ENCODE data around the gene C1R. TPM values are rescaled to one million over a fixed set of nuclear protein-coding genes. Genes with fewer than 3 reads are reported as not detected.

C1R gene
- total RNA-seq, 1 donor from 2014 or later: 3.3 TPM

- Mint-ChIP-seq H3K4me3 (no peak overlapping the region), H3K9me3 (no peaks in the 10 kb centered on the region), H3K4me1 (no peaks in the 10 kb centered on the region), H3K27ac (no peak overlapping the region), H3K27me3 (ENCODE audit: insufficient read depth, low read depth) (peaks cover 8% of the 10 kb centered on the region), H3K36me3 (no peaks in the 10 kb centered on the region)
- H3F3A ChIP-seq (ENCODE audit: low read depth): no peaks in the 10 kb centered on the region
- no peak for DNase-seq (ENCODE audit: low spot score)
- H3K4me2 ChIP-seq: no peak overlapping the region
- H3K4me1 ChIP-seq: peaks cover 4% of the 10 kb centered on the region
- H2AFZ ChIP-seq (replicated peaks): no peak overlapping the region
- H3K4me3 ChIP-seq: no peak overlapping the region
- no peak overlapping the region for H3K27ac ChIP-seq
- H3K9ac ChIP-seq: no peak overlapping the region
- H3K27me3 ChIP-seq: no peaks in the 10 kb centered on the region
- no peaks in the 10 kb centered on the region for H4K20me1 ChIP-seq (ENCODE audit: low read depth)
- H3K36me3 ChIP-seq: no peaks in the 10 kb centered on the region
- TF ChIP-seq CTCF (IDR thresholded peaks at IDR 0.05) (no peak), EZH2phosphoT487 (IDR thresholded peaks at IDR 0.05) (no peak), EZH2 (IDR thresholded peaks at IDR 0.05) (no peak)
- H3K79me2 ChIP-seq (ENCODE audit: low read depth): no peaks in the 10 kb centered on the region
- no peaks in the 10 kb centered on the region for H3K9me3 ChIP-seq (ENCODE audit: low read depth)
Measured at GRCh38 chr12:7069386-7069785, 22.9 kb downstream of the C1R start.

- DNase-seq (ENCODE audit: low spot score): no peak
- Histone ChIP-seq H3F3A (ENCODE audit: low read depth) (no peaks in the 10 kb centered on the region), H3K36me3 (no peaks in the 10 kb centered on the region), H3K4me2 (no peak overlapping the region), H3K4me1 (peaks cover 3% of the 10 kb centered on the region), H3K9ac (no peak overlapping the region), H3K4me3 (no peak overlapping the region), H3K27ac (no peak overlapping the region), H3K79me2 (ENCODE audit: low read depth) (no peaks in the 10 kb centered on the region), H4K20me1 (ENCODE audit: low read depth) (no peaks in the 10 kb centered on the region), H2AFZ (replicated peaks) (no peak overlapping the region), H3K27me3 (no peaks in the 10 kb centered on the region), H3K9me3 (ENCODE audit: low read depth) (no peaks in the 10 kb centered on the region)
- no peak overlapping the region for H3K4me3 Mint-ChIP-seq
- H3K27me3 Mint-ChIP-seq (ENCODE audit: insufficient read depth, low read depth): peaks cover 8% of the 10 kb centered on the region
- no peak overlapping the region for H3K27ac Mint-ChIP-seq
- TF ChIP-seq EZH2phosphoT487 (IDR thresholded peaks at IDR 0.05) (no peak), EZH2 (IDR thresholded peaks at IDR 0.05) (no peak), CTCF (IDR thresholded peaks at IDR 0.05) (no peak)
- no peaks in the 10 kb centered on the region for H3K9me3 Mint-ChIP-seq
- no peaks in the 10 kb centered on the region for H3K36me3 Mint-ChIP-seq
- H3K4me1 Mint-ChIP-seq: no peaks in the 10 kb centered on the region
Measured at GRCh38 chr12:7068994-7069346, 23.3 kb downstream of the C1R start.

- Mint-ChIP-seq H3K4me3 (no peak overlapping the region), H3K27ac (no peak overlapping the region), H3K9me3 (no peaks in the 10 kb centered on the region), H3K27me3 (ENCODE audit: insufficient read depth, low read depth) (peaks cover 8% of the 10 kb centered on the region), H3K36me3 (no peaks in the 10 kb centered on the region), H3K4me1 (no peaks in the 10 kb centered on the region)
- H3K27me3 ChIP-seq: no peaks in the 10 kb centered on the region
- H3K36me3 ChIP-seq: no peaks in the 10 kb centered on the region
- no peak overlapping the region for H3K9ac ChIP-seq
- H3K79me2 ChIP-seq (ENCODE audit: low read depth): no peaks in the 10 kb centered on the region
- H3K9me3 ChIP-seq (ENCODE audit: low read depth): no peaks in the 10 kb centered on the region
- no peak overlapping the region for H3K27ac ChIP-seq
- no peak overlapping the region for H3K4me2 ChIP-seq
- no peak overlapping the region for H3K4me3 ChIP-seq
- no peak for TF ChIP-seq EZH2 (IDR thresholded peaks at IDR 0.05)
- no peak for TF ChIP-seq EZH2phosphoT487 (IDR thresholded peaks at IDR 0.05)
- no peak for TF ChIP-seq CTCF (IDR thresholded peaks at IDR 0.05)
- H4K20me1 ChIP-seq (ENCODE audit: low read depth): no peaks in the 10 kb centered on the region
- DNase-seq (ENCODE audit: low spot score): no peak
- H3K4me1 ChIP-seq: no peaks in the 10 kb centered on the region
- no peaks in the 10 kb centered on the region for H3F3A ChIP-seq (ENCODE audit: low read depth)
- H2AFZ ChIP-seq (replicated peaks): no peak overlapping the region
Measured at GRCh38 chr12:7068240-7068993, 23.8 kb downstream of the C1R start.

All from neural progenitor cell (in vitro differentiated cells).